ENCODE data around the gene ADIG.
"Not testable (repeated sequence)": the region's sequence is repeated elsewhere in the genome, so short reads cannot be mapped to it uniquely, and the experiment has no call there.

ADIG gene

DNA sequence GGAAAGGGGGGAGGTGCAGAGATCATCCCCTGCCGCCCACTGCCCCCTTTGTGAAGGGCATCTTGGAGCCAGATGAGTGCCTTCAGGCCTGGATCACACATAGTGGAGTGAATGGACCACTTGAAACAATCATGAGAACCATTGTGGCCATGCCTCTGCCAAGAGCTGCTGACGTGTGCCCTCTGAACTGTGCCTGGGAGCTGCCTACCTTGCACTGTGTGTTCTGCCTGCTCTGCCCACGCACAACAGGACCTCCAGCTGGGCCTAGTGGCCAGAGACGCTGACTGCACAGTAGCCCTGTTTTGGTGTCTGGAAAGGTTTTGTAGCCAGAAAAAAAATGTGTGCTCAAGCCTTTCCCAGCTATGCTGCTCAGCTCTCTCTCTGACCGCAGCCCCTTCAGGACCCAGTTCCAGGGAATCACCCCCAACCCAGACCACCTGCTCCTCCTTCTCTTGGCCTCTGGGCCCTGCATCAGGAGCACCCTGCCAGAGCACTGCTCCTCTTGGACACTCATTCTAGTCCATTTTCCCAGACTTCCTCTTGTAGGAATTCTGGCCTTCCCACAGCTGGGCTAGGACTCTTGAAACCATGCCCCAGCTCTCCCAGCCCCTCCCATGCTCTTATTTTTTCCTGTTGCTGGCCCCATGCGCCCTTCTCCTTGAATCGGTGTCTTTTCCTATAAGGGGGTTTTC, 1.6 kb upstream of the ADIG start:
- DNase-seq: no peak

DNA sequence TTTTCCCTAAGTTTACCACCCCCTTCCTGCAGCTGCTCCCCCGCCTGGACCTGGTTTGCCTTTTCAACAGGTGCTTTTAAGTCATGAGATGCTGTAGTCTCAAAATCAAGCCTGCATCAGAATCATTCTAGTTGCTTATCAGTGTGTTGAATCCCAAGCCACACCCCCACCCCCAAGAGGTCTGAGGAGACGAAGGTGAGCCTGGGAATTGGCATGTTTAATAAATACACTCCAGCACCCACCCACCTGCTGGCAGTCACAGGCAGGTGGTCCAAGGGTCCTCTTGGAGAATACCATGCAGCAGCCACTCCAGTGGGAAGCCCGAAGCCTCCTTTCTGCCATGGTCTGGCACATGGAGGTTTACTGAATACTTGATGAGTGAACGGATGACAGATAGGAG, 1.1 kb upstream of the ADIG start:
- no peak for DNase-seq

DNA sequence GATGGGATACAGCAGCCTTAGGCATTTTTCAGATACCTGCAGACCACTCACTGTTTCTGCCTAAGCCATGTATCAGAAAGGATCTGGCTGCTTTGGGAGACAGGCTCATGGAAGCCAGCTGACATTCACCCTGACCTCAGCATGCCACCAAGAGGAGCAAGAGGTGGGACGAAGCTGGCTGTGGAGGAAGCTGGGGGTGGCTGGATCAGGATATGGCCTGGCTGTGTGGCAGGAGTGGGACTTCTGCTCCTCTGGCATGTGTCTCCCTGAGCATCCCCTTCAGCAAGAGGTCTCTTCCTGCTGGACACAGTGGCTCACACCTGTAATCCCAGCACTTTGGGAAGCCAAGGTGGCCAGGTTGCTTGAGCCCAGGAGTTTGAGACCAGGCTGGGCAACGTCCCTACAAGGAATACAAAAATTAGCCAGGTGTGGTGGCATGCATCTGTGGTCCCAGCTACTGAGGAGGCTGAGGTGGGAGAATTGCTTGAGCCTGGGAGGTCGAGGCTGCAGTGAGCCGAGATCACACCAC, 897 bp downstream of the ADIG start:
- DNase-seq: no peak

DNA sequence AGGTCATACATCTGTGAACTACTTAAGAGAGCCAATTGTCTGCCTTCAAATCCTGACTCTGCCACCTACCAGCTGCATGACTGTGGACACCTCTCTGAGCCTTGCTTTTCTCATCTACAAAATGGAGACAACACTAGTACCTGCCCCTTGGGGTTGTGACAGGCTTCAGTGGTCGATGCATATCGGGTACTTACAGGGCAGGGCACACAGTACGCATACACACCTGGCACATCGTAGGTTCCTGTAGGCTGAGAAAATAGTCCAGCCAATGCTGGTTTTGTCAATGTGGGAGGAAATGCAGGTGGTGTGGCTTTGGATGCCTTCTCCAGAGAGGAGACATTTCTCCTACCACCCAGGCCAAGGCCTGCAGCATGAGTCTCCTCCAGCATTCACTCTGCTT, 2.3 kb downstream of the ADIG start:
- no peak for DNase-seq

DNA sequence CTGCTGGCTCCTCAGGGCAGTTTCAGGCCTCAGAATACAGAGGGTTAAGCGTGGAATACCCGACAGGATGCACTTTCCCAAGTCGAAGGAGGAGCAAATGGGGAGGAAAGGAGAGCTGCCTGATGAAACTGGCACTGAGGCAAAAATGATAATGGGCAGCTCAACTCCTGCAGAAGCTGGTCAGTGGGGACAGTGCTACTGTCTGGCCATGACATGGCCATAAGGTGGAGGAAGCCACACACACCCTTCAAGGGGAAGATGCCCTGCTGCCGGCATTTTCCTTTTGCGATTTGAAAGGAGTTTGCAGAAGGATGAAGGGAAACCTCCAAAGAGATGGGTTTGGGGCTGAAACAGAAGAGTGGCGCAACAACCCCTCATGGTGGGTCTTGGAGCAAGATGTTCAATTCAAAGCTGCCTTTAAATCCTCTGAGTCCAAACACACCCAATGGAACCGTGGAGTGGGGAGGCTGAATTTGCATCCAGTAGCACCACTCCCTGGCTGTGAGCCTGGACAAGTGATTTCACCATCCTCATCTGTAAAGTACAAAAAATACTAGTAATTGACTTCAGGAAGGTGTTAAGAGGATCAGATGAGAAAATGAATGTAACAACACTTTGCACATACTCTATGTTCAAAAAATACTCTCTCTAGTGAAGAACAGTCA, 3.2 kb downstream of the ADIG start:
- DNase-seq: no peak

DNA sequence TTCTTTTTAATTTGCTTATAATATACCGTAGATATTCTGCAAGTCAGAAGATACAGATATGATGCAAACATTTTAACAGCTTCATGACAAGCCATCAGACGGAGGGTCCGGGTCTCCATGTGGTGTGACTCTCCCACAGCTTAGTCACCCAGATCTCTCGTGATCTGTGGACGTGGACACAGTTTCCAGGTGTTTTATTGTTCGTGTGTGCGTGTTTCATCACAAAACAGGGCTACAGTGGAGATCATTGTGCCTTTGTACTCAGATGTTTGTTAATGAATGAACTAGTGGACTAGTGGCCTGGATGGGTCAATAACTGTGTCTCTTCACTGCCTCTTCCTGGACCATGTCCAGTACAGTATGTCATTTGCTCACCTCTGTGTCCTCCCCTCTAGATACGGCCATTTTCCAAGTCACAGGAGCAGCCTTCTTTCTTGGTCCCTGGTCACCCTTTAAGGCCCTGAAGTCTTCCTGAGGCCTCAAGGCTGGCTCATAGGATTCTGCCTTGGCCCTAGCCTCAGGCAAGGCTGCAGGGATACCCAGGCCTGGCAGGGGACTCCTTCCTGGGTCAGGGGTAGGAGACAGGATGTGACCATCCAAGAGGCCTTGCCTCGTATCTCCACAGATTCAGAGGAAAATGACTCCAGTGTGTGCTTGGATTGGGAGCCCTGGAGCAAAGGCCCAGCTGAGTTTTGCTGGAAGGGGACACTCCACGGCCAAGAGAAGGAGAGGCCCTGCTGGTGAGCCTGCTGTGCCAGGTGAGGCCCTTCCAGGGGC, 4.6 kb downstream of the ADIG start:
- DNase-seq: no peak

DNA sequence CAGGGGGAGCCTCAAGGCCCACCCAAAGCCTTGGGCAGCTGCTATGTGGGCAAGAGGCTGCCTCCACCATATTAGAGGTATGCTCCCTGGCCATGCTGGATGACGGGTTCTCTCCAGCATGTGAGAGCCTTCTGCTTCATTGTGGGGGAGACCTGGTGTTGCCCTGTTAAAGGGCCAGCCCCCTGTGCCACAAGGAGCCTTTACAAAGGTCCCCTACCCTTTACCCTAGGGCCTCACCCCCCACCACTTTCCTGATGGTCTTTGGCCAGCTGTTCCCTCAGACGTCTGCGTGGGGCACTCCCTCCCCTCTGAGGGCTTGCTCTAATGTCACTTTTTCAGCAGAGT, 5.2 kb downstream of the ADIG start:
- DNase-seq: no peak

DNA sequence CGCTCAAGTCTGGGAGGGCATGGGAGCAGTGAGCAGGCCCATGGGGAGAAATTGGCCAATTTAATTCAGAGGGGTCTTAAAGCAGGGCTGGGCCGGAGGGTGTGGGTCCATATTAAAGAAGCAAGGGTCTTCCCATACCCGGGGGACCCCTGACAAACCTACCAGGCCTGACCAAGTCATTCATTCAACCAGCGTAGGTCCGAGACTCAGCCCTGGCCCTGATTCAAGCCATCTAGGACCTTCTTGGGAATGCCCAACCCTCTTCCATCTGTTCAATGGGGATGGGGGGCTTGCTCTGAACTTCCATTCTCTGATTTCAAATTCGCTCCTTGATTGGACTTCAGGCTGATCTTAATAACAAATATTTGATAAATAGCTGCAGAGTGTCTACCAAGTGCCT, 7.3 kb downstream of the ADIG start:
- no peak for DNase-seq

DNA sequence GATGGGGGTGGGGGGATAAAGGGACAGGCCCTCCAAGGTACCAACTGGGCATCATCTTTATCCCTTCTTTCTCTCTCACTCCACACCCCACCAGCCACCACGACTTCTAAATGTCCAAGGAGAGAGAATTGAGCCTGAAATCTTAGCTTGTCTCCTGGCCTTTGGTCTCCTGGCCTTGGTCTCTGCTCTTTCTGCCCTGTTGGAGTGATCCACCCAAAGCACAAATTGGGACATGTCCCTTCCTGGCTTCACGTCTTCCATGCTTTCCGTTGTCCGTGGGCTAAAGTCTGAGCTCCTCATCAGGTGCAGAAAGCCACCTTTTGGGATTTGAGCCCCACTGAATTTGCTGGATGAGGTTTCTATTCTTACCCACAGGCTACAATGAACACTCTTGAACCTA, 8.4 kb downstream of the ADIG start:
- no peak for DNase-seq

DNA sequence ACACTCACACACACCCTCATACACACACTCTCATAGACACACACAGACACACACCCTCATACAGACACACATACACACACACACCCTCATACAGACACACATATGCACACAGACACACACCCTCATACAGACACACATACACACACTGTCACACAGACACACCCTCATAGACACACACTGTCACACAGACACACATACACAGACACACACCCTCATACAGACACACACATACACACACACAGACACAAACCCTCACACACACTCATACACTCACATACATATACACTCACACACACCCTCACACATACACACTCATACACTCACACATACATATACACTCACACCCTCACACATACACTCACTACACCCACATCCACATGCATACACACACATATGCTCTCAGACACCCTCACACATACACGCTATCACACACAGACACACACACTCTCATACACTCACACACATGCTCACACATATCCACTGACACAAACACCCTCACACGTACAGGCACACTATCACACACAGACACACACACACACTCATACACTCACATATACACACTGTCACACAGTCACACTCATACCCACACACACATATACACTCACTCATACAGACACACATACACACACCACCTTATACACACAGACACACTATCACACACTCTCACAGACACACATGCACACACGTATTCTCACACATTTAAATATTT, 9.1 kb downstream of the ADIG start:
- DNase-seq: no peak

DNA sequence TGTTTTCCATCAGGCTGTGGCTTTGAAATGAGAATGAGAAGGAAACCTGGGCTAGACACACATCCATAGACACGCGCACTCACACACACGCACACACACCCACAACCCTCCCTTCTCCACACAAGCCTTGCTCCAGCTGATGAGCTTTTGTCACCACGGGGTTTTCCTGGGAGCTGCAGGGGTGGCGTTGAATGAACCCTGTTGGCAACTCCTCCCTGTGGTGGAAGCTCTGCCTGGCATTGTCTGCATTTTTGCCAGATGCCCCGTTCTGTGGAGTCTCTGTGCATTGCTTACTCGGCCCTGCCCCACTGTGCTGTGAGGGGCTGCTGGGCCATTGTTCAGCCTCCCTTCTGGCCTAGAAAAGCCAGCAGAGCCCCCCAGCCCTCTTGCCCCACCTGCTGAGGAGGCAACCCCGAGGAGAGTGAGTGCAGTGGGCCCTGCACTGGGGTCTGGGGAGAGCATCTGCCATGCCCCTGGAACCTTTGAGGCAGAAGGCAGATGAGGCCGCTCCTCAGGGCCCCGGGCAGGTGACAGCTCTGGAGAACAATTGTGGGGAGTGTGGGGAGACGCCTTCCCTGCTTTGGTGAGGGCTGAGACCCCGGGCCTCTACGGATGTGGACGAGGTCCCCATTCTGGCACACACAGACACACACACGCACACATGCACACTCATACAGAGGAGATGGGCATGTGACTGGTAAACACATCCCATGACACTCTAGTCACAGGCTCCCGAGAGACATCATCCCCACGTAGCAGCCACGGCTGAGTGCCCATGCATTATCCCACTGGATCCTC, 9.9 kb downstream of the ADIG start:
- no peak for DNase-seq

DNA sequence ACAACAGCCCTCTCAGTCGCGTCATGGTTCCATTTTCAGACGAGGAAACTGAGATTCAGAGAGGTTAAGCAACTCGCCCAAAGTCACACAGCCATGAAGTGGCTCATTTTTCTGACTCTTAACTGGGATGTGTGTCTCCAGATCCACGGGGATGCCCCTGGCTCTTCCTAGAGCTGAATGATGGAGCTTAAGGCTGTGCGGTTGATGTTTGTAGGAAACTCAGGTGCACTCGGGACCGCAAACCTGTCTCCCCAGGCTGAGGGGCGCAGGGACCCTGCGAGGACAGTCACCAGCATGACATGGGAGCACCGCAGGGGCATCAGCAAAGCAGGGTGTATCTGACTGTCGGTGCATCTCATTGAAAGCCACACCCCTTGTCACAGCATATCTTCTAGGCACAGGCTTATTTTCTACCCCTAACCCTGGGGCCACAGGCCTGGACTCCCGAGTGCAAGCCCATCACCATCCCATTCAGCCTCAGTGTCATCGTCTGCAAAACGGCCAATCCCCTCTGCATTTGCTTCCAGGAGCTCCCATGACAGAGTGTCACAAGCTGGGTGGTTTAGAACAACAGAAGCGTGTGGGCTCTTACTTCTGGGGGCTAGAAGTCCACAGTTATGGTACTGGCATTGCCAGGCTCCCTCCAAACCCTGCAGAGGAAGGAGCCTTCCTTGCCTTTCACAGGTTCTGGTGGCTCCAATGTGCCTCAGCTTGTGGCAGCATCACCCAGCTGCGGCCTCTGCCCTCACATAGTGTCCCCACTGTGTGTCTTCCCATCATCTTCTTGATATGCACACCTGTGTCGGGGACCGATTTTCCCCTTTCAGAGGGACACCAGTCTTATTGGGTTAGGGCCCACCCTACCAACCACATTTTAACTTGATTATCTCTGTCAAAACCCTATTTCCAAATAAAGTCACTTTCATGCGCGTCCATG, 10.7 kb downstream of the ADIG start:
- no peak for DNase-seq

DNA sequence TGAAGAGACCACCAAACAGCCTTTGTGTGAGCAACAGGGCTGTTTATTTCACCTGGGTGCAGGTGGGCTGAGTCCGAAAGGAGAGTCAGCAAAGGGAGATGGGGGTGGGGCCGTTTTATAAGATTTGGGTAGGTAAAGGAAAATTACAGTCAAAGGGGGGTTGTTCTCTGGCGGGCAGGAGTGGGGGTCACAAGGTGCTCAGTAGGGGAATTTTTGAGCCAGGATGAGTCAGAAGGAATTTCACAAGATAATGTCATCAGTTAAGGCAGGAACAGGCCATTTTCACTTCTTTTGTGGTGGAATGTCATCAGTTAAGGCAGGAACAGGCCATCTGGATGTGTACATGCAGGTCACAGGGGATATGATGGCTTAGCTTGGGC, 11.4 kb downstream of the ADIG start:
- DNase-seq: not testable (repeated sequence)

DNA sequence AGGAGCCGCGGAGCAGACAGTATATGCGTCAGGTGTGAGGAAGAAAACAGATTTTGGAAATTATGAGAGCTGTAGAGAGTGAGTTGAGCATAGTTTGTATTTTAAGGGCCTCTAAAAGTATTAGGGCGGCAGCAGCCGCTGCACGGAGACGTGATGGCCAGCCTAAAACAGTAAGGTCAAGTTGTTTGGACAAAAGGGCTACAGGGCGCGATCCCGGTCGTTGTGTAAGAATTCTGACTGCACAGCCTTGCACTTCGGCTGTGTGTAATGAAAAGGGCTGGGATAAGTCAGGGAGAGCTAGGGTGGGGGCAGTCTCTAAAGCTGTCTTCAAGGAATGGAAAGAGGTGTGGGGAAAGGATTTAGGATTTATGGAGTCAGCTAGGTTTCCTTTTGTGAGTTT, 13.3 kb downstream of the ADIG start:
- DNase-seq: not testable (repeated sequence)

DNA sequence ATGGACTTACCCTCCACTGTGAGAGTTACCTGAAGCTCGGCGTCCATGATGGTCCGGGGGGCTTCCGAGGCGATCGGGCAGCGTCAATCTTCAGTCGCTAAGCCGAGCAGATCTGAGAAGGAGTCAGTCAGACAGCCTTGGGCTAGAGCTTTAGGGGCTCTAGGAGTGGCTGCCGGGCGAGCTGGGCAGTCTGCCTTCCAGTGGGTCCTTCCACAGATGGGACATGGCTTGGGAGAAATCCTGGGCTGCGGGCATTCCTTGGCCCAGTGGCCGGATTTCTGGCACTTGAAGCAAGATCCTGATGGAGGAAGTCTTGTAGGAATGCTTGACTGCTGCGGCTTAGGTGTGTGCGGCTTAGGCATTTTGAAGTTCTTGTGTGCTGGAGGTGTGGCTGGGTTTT, 14.9 kb downstream of the ADIG start:
- DNase-seq: not testable (repeated sequence)

DNA sequence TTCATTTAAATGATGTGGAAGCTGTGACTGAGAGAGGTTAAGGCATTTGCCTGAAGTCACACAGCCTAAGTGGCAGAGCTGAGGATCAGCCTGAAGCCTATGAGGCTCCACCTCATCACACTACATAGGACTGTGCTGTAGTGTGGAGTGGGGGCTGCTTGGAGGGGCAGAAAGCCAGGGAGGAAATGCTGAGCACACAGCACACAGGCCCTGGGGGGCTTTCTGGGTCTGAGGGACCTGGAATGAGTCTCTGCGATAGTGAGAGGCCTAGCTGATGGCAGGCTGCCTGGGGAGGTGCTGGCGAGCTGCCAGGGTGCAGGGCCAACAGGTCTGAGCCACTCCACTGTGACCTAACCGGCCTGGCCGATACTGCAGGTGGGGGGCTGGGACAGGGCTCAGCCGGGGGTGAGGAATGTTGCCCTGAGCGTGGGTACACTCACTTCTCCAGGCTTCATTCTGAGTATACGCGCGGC, 18.4 kb downstream of the ADIG start:
- no peak for DNase-seq

DNA sequence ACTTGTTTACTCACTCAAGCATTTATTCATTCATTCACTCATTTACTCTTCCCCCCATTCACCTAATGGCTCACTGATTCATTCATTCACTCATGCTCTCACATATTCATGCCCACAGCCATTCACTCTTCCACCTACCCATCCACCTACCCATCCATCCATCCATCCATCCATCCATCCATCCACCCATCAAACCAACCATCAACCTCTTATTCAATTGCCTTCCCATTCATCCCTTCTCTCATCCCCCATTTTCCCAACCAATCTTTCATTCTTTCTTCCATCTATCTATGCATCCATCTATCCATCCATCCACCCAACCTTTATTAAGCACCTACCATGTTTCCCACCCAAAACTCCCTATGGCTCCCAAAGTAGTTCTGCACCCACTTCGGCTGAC, 19.1 kb downstream of the ADIG start:
- no peak for DNase-seq

DNA sequence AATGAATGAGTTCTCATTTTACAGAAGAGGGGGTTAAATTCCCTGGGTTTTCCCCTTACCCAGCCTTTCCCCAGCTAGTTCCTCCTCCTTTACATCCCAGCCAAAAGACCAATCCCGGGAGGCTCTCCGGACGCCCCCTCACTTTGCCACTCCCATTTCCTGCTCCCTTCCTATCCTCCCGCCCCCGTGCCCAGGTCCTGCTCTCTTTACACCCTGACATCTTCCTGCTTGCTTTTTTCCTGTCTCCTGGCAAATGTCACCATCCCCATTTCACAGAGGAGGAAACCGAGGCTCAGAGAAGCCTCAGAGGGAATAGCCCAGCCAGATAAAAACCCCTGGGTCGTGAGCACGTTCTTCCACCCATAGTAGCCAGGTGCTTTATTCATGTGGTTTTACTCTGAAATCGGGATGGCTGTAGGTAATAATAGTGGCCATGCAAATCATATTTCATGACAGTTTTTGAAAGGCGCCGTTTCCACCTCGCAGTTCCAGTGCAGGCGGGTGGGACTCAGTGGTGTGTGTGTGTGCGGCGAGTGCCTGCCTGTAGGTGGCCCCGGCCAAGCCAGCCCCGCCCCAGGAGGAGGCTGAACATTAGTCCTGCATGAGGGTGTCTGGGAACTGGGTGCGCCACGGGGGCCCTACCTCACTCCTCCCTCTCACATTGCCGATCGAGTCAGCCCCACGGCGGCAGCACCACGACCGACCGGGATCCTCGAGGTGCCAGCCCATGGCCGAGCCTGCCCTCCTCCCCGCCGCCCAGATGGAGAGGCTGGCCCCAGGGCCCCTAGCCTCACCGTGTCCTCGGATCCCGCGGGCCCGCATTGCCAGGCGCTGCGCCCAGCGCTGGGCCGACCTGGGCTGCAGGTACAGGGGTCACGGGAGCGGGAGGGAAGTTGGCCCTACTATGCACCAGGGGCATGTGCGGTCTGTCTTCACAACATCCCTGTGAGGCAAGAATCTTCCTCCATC, 20.5 kb downstream of the ADIG start, which contains the start of gene ARHGAP40:
Gene ARHGAP40, plus strand, starts transcription at position 594 of the 969 bp plus-strand sequence.
- no peak for DNase-seq

DNA sequence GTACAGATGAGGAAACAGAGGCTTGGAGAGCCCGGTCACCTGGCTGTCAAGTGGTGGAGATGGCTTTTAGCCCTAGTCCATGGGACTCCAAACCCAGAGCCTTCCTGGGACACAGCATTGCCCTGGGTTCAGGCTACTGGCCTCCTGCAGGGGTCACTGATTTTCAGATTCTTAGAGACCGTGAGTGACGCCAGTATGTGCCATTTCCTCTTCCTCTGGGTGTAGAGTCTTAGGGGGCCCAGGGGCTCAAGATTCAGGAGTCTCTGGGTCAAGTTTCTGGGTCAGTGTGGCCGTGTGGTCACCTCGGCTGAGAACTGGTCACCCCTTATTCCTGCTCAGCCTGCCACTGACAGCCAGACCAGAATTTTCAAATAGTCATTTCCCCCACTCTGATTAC, 21.2 kb downstream of the ADIG start:
- no peak for DNase-seq

DNA sequence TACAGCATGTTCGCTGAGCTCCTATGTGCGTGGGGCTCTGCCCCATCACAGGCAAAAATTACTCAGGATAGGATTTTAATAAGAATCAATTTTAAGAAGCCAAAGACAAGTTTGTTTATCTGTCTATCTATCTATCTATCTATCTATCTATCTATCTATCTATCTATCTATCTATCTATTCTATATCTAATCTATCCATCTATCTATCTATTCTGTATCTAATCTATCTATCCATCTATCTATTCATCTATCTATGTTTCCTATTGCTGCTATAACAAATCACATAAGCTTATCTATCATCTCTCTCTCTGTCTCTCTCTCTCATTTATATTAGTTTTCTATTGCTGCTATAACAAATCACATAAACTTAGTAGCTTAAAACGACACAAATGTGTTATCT, 22.3 kb downstream of the ADIG start:
- no peak for DNase-seq

Measured in activated CD4-positive, CD25-positive, alpha-beta regulatory T cell treated with anti-CD3 and anti-CD28 coated beads, Interleukin-2, amount 50 U/mL, for 72 hours (primary cell).